GM18951 (cell line): ENCODE data around the gene RETREG3.
"Not testable (repeated sequence)": the region's sequence is repeated elsewhere in the genome, so short reads cannot be mapped to it uniquely, and the experiment has no call there.

Experiments used
- POLR2A ChIP-seq: IDR thresholded peaks from 4 replicates; pipeline ENCODE4 v1.6.1; 2011; ENCODE audit warnings: mild to moderate bottlenecking; ENCODE audit not compliant: insufficient read length, insufficient read depth; ENCODE audit errors: extremely low read depth
- in situ Hi-C: fragments of 300-500 bp; cut with MboI; formaldehyde crosslinking; loops from one replicate; pipeline ENCODE4 v1.12.0; 2022; ENCODE audit warnings: low sequenced_read_pairs, mixed read lengths, inconsistent platforms; ENCODE audit not compliant: unreplicated experiment

The RETREG3 gene

GRCh38 chr17:42609182-42609813, at the start of gene RETREG3, which contains the start of gene TUBG1:
Gene RETREG3, minus strand, starts transcription at chr17:42609374. Its CDS starts 50 bp downstream, at chr17:42609324.
Gene TUBG1, plus strand, starts transcription at chr17:42609683. Its CDS starts 55 bp downstream, at chr17:42609738.
- in situ Hi-C loops, result no loop called here

DNA sequence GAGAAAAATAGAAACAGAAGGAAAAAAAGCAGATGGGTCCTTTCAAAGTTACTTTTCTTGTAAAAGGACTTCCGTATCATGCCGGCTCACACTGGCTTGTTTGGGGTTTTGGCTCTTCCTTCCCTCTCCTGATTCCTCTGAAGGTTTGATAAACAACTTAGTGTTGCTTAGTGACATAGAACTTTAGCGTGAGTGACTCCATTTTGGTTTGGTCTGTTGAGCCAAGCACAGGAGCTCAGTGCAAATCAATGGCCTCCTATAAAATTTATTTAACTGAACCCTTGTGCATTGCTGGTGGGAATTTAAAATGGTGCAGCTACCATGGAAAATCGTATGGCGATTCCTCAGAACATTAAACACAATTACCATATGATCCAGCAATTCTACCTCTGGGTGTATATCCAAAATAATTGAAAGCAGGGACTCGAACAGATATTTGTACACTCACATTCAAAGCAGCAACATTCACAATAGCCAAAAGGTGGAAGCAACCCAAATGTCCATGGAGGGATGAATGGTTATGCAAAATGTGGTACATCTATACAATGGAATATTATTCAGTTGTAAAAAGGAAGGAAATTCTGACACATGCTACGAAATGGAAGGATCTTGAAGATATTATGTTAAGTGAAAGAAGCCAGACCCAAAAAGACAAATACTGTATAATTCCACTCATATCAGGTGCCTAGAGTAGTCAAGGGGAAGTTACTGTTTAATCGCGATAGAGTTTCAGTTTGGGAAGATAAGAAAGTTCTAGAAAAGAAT, 48.8 kb upstream of the RETREG3 start:
- in situ Hi-C loops, result no loop called here
- TF ChIP-seq POLR2A, result no peak

More at GRCh38 chr17:42609182-42609813, at the start of gene RETREG3, which contains the start of gene TUBG1:
- TF ChIP-seq POLR2A, result peak; percentile 91

DNA sequence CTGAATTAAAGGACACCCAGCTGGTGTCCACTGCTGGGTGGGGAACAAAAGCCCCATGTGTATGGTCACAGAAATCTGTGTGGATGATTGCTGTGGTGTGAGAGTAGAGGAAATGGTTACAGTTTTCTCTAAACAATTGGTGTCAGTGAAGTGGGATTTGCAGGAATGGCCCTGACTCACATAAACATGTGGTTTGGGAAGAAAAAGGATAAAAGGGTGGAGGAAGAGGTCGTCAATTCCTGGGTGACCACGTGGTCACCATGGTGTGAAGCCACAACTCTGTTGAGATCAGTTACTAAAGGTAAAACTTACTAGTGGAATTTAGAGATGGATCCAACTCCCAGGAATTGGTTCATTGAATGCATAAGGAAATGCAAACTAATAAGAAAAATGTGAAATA, 46.4 kb upstream of the RETREG3 start:
- in situ Hi-C loops, result no loop called here
- no peak for TF ChIP-seq POLR2A

- no peak for TF ChIP-seq POLR2A
- in situ Hi-C loops, result no loop called here
These were observed 44.3 kb upstream of the RETREG3 start for GRCh38 chr17:42653179-42654124.

DNA sequence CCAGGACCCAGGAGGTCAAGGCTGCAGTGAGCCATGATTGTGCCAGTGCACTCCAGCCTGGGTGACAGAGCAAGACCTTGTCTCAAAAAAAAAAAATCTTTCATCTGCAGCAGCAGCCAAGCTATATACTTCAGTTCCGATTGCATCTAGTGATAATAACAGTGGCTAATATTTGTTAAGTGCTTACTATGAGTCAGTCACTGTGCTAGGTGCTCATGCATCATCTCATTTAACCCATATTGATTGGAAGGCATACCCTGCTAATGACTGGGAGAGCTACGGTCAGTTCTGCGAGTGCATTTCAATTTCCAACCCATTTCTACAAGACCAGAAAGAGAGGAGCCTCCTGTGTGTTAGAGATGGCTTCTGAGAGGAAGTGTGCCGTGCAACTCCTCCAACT, 42.2 kb upstream of the RETREG3 start:
- no peak for TF ChIP-seq POLR2A
- in situ Hi-C loops, result no loop called here

- in situ Hi-C loops, result no loop called here
These were observed 38.6 kb upstream of the RETREG3 start for GRCh38 chr17:42647778-42648177.

GRCh38 chr17:42642336-42642735, 33.2 kb upstream of the RETREG3 start:
- in situ Hi-C loops, result no loop called here
- TF ChIP-seq POLR2A, result no peak

More at GRCh38 chr17:42647778-42648177, 38.6 kb upstream of the RETREG3 start:
- TF ChIP-seq POLR2A, result no peak

DNA sequence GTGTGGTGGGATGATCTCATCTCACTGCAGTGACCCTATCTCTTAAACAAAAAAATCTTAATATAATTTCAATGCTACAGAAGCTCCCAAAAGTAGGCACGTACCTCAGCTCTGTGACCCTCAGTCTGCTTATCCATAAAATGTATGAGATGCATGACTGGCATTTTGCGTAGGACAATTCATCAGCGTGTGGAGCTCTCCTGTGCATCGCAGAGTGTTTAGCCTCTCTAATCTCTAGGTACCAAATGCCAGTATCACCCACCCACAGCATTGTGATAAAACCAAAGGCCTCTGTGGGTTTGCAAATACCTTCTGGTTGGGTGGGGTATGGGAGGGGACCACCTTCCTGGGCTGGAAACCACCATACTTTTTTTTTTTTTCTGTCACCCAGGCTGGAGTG, 30.9 kb upstream of the RETREG3 start:
- in situ Hi-C loops, result no loop called here
- TF ChIP-seq POLR2A, result no peak

DNA sequence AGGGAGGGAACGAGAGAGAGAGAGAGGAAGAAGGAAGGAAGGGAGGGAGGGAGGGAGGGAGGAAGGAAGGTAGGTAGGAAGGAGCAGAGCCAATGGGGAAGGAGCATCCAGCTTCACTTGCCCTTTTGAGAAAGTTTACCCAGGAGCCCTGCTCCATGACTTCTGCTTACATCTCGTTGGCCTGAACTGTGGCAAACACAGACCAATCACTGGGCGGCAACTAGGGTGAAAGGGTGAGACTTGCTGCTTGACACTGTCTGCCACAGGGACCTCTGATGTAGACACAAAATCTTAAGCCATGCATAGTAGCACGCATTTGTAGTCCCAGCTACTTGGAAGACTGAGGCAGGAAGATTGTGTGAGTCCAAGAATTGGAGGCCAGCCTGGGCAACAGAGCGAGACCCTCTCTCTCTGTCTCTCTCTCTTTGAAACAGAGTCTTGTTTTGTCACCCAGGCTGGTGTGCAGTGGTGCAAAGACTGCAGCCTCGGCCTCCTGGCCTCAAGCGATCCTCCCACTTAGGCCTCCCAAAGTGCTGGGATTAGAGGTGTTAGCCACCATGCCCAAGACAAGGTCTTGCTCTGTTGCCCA, 30.4 kb upstream of the RETREG3 start:
- no peak for TF ChIP-seq POLR2A
- in situ Hi-C loops, result no loop called here

- in situ Hi-C loops, result no loop called here
- no peak for TF ChIP-seq POLR2A
These were observed 23.8 kb upstream of the RETREG3 start for GRCh38 chr17:42632949-42633444.

GRCh38 chr17:42629411-42630009, 20.3 kb upstream of the RETREG3 start:
- TF ChIP-seq POLR2A, result no peak
- in situ Hi-C loops, result no loop called here

DNA sequence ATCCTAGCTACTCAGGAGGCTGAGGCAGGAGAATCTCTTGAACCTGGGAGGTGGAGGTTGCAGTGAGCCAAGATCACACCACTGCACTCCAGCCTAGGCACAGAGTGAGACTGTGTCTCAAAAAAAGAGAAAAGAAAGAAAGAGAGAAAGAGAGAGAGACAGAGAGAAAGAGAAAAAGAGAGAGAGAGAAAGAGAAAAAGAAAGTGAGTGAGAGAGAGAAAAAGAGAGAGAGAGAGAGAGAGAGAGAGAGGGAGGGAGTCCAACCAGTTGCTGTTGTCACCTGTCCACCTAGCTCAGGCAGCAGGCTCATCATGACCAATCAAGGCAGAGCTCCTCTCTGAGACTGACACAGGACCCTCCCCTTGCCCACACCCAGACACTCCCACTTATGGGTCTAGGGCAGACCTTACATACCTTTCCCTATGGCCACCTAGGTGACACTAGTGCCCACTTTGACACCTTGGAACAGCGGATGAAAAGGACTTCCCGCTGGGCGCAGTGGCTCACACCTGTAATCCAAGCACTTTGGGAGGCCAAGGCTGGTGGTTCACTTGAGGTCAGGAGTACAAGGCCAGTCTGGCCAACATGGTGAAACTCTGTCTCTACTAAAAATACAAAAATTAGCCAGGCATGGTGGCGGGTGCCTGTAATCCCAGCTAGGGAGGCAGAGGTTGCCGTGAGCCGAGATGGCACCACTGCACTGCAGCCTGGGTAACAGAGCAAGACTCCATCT, 18.0 kb upstream of the RETREG3 start:
- in situ Hi-C loops, result not testable (repeated sequence)
